Stimulated activated CD8-positive, alpha-beta memory T cell treated with anti-CD3 and anti-CD28 coated beads, Interleukin-4, amount 100 ng/mL, for 24 hours (primary cell): ENCODE measurements around the gene SESN1.

Source experiments
- DNase-seq: peaks from one replicate; pipeline ENCODE4 v3.0.0-alpha.2; 2020; ENCODE audit warnings: low read depth

The SESN1 gene

GRCh38 chr6:109028439-109028838 lies 66.2 kb downstream of the SESN1 start:
- no peak for DNase-seq

- no peak for DNase-seq
These were observed 66.7 kb downstream of the SESN1 start for GRCh38 chr6:109027964-109028363.

- DNase-seq: no peak
These were observed 69.0 kb downstream of the SESN1 start for GRCh38 chr6:109025639-109026038.

- DNase-seq: no peak
These were observed 69.9 kb downstream of the SESN1 start for GRCh38 chr6:109024784-109025183.

GRCh38 chr6:109024368-109024767 lies 70.3 kb downstream of the SESN1 start:
- no peak for DNase-seq

- no peak for DNase-seq
These were observed 71.2 kb downstream of the SESN1 start for GRCh38 chr6:109023356-109023925.

GRCh38 chr6:109021870-109022269 lies 72.8 kb downstream of the SESN1 start:
- no peak for DNase-seq

- DNase-seq: no peak
These were observed 74.7 kb downstream of the SESN1 start for GRCh38 chr6:109019911-109020310.

GRCh38 chr6:109015176-109015575 lies 79.5 kb downstream of the SESN1 start:
- DNase-seq: no peak

GRCh38 chr6:109014606-109015005 lies 80.0 kb downstream of the SESN1 start:
- DNase-seq: no peak

GRCh38 chr6:109013656-109014305 lies 80.9 kb downstream of the SESN1 start:
- DNase-seq: no peak

- no peak for DNase-seq
These were observed 83.9 kb downstream of the SESN1 start for GRCh38 chr6:109010705-109011102.

GRCh38 chr6:109009962-109010704 lies 84.5 kb downstream of the SESN1 start:
- DNase-seq: no peak

GRCh38 chr6:109009236-109009961 lies 85.2 kb downstream of the SESN1 start:
- DNase-seq: peak; percentile 88

GRCh38 chr6:109008537-109009235 lies 86.0 kb downstream of the SESN1 start:
- peak; percentile 5 for DNase-seq

GRCh38 chr6:109008054-109008453 lies 86.6 kb downstream of the SESN1 start:
- no peak for DNase-seq

GRCh38 chr6:109007521-109007920 lies 87.1 kb downstream of the SESN1 start:
- no peak for DNase-seq

GRCh38 chr6:109006818-109007217 lies 87.8 kb downstream of the SESN1 start:
- no peak for DNase-seq

- DNase-seq: no peak
These were observed 91.8 kb downstream of the SESN1 start for GRCh38 chr6:109002882-109003281.

- no peak for DNase-seq
These were observed 92.5 kb downstream of the SESN1 start for GRCh38 chr6:109002051-109002697.

- DNase-seq: no peak
These were observed 93.3 kb downstream of the SESN1 start for GRCh38 chr6:109001291-109001894.
